ENCODE measurements around the gene CD151. TPM values are rescaled to one million over a fixed set of nuclear protein-coding genes. Genes with fewer than 3 reads are reported as not detected.
A peak's percentile ranks its signal among the peaks of the same experiment; 100 is the strongest.

CD151 gene
- total RNA-seq (2014; rRNA removed): 840 and 1,028 TPM in 2 replicates
- 1,063 TPM for polyA plus RNA-seq (2012)

- peak; percentile 70 for DNase-seq (ENCODE audit: low read depth)
Measured at GRCh38 chr11:832529-833113, at the start of gene CD151. CD151 (plus strand) TSS chr11:832952; CDS start chr11:836070, 3,118 bp downstream.

GRCh38 chr11:783581-784015, 49.2 kb upstream of the CD151 start:
- no peak for DNase-seq (ENCODE audit: low read depth)

- DNase-seq (ENCODE audit: low read depth): no peak
Measured at GRCh38 chr11:786235-787083, 46.3 kb upstream of the CD151 start.

DNA sequence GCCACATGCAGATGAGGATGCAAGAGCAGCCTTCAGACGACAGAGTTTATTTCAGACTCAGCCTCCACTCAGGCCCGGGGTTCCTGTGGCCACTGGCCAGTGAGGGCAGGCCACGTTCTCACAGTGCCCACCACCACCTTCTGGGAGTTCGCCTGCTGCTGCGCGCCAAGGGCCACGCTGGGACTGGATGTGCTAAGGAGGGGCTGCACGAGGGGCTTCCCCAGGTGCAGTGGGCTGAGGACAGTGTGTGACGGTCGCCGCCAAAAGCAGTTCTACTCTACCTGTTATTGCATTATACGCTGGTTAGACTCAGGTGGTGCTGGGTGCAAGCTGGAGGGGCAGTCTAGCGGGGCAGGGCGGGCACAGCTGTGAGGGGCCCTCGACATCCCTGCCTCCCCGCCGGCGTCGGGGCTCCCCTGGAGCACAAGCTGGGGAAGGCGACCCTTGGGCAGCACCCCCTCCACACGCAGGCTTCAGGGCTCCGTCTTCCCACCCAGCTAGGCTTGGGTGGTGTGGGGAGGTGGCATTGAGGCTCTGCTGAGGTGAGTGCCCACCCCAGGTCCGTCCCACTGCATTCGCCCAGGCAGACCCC, 45.6 kb upstream of the CD151 start:
- no peak for DNase-seq (ENCODE audit: low read depth)

DNA sequence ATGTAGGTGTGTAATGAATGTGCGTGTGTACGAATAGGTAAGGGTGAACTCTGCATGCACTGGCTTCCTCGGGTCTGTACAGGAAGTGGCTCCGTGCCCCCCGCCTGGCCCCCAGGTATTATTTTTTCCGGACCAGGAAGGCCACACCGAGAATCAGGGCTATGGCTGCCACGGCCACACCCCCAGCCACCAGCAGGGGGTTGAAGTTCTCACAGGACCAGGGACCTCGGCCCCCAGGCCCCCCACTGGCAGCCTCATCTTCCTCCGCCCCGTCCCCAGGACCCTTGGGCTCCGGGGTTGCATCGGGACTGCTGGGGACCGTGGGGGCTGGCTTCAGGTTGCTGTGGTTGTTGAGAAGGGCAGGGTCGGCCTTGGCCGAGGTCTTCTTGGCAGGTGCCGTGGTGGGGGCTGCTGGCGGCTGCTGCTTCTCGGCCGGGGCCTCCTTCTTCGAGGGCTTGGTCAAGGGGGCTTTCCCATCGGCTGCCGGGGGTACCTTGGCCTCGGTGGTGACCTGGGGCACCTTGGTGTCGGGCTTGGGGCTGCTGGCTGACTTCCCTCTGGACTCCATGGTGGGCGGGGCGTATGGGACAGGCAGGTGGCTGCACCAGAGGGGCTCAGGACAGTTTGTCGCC, 44.6 kb upstream of the CD151 start:
- no peak for DNase-seq (ENCODE audit: low read depth)

GRCh38 chr11:788953-789940, 43.5 kb upstream of the CD151 start:
- peak; percentile 47 for DNase-seq (ENCODE audit: low read depth)

- peak; percentile 48 for DNase-seq (ENCODE audit: low read depth)
Measured at GRCh38 chr11:789943-790342, 42.8 kb upstream of the CD151 start, which contains the start of gene CEND1. CEND1 (minus strand) TSS chr11:790090; CDS start chr11:788576, 1,514 bp downstream.

GRCh38 chr11:790721-791564, 41.8 kb upstream of the CD151 start:
- DNase-seq (ENCODE audit: low read depth): no peak

GRCh38 chr11:791658-792534, 40.9 kb upstream of the CD151 start:
- DNase-seq (ENCODE audit: low read depth): no peak

GRCh38 chr11:792535-792821, 40.3 kb upstream of the CD151 start:
- DNase-seq (ENCODE audit: low read depth): no peak

DNA sequence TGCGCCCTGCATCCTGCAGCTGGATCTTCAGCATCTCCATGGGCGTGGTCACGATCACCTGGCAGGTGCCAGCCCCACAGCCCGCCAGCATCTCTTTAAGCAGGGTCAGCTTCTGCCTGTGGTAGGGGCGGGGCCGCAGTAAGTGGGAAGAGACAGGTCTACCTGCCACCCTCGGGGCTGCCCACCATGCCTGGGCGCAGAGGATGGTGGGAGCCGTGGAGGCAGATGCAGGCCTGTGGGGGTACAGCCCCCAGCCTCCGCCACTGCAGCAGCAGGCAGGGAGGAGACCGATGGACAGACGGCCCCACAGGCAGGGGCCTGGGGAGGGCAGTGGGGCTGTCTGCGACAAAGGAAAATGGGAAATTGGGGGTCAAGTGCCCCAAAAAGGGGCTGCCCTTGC, 39.9 kb upstream of the CD151 start:
- no peak for DNase-seq (ENCODE audit: low read depth)

GRCh38 chr11:793556-793955, 39.2 kb upstream of the CD151 start:
- no peak for DNase-seq (ENCODE audit: low read depth)

DNA sequence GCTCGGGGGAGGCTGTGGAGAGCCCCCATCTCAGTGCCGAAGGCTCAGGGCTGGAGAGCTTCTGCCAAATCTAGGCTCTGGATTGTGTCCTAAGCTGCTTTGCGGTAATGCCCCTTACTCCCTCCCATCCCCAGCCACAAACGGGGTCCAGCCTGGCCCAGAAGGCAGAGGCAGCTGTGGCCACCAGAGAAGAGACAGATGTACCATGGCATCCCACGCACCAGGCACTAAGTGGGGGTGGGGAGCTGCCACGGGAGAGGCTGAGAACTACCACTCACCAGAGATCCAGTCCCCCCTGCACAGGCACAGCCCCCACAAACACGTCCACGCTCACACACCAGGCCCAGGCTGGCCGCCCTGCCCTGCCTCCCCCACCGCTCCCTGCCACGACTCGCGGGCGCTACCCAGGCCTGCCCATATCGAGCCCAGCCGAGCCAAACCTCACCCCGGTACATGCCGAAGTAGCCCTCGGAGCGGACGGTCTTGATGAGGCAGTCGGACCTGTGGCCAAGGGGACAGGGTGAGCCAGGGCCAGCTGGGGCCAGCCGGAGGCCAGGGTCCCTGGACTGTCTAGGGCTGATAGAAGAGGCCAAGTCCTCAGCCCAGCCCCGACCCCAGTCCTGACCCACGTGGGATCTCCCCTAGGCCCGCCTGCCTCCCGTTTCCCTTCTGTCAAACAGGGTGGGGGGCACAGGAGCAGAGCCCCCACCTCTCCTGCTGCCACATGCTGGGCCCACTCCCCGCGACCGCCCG, 38.6 kb upstream of the CD151 start:
- no peak for DNase-seq (ENCODE audit: low read depth)

- DNase-seq (ENCODE audit: low read depth): no peak
Measured at GRCh38 chr11:794766-795633, 37.8 kb upstream of the CD151 start.

- peak; percentile 88 for DNase-seq (ENCODE audit: low read depth)
Measured at GRCh38 chr11:795634-796564, 36.9 kb upstream of the CD151 start.

Data from LHCN-M2 (cell line).